ENCODE data around the gene CCNDBP1.

- no peak for TF ChIP-seq CTCF (IDR thresholded peaks at IDR 0.05)
- no peak for TF ChIP-seq POLR2A (IDR thresholded peaks at IDR 0.05)
Measured at GRCh38 chr15:43214592-43215295, 29.5 kb downstream of the CCNDBP1 start.

Measured in heart left ventricle (tissue), 13 donors.